Skin epidermis (tissue), 12 donors: ENCODE measurements around the gene CRYL1.

Experiments used
- H3K27ac ChIP-seq, 21 experiments: fragments of 200-600 bp; sonication (generic) in 11 of 21; one replicate each; pipeline ENCODE4 v1.5.0; 2020; ENCODE audit warnings: mild to moderate bottlenecking in 3 of 21, inconsistent platforms in 2 of 21, moderate library complexity in 2 of 21
- H3K4me3 ChIP-seq, 7 experiments: fragments of 200-600 bp; sonication (generic) in 2 of 7; one replicate each; pipeline ENCODE4 v1.5.0; 2020; ENCODE audit warnings: inconsistent platforms in 2 of 7, mild to moderate bottlenecking in 2 of 7, moderate library complexity in 1 of 7

CRYL1 gene

GRCh38 chr13:20536992-20537391, 11.3 kb upstream of the CRYL1 start:
- Histone ChIP-seq H3K27ac (no peak overlapping the region), H3K4me3 (no peak overlapping the region)

GRCh38 chr13:20534038-20534608, 8.5 kb upstream of the CRYL1 start:
- H3K4me3 ChIP-seq = no peak overlapping the region

GRCh38 chr13:20528452-20528851, 2.8 kb upstream of the CRYL1 start:
- H3K27ac ChIP-seq = no peak overlapping the region

More at GRCh38 chr13:20534038-20534608, 8.5 kb upstream of the CRYL1 start:
- H3K27ac ChIP-seq = no peak overlapping the region

GRCh38 chr13:20526664-20527063, 1.0 kb upstream of the CRYL1 start:
- H3K27ac ChIP-seq = peak overlapping the region in 14 of 21 experiments; percentile 73 to 95 (median 81)

More at GRCh38 chr13:20528452-20528851, 2.8 kb upstream of the CRYL1 start:
- no peak overlapping the region for H3K4me3 ChIP-seq

GRCh38 chr13:20525144-20525600, 485 bp downstream of the CRYL1 start:
- Histone ChIP-seq H3K4me3 (peak overlapping the region; percentile 62 to 92 (median 77)), H3K27ac (peak overlapping the region; percentile 60 to 95 (median 80))

More at GRCh38 chr13:20526664-20527063, 1.0 kb upstream of the CRYL1 start:
- peak overlapping the region in 6 of 7 experiments; percentile 62 to 92 (median 76) for H3K4me3 ChIP-seq

- Histone ChIP-seq H3K27ac (no peak overlapping the region), H3K4me3 (peak overlapping the region in 1 of 7 experiments; percentile 1)
Measured at GRCh38 chr13:20521364-20522115, 4.1 kb downstream of the CRYL1 start.

GRCh38 chr13:20519875-20520274, 5.8 kb downstream of the CRYL1 start:
- Histone ChIP-seq H3K4me3 (no peak overlapping the region), H3K27ac (no peak overlapping the region)

GRCh38 chr13:20518660-20519100, 7.0 kb downstream of the CRYL1 start:
- H3K27ac ChIP-seq = peak overlapping the region in 3 of 21 experiments; percentile 7 to 31 (median 18)
- no peak overlapping the region for H3K4me3 ChIP-seq

GRCh38 chr13:20514866-20515265, 10.8 kb downstream of the CRYL1 start:
- no peak overlapping the region for H3K27ac ChIP-seq
- no peak overlapping the region for H3K4me3 ChIP-seq

- Histone ChIP-seq H3K27ac (no peak overlapping the region), H3K4me3 (no peak overlapping the region)
Measured at GRCh38 chr13:20513466-20513995, 12.1 kb downstream of the CRYL1 start.

- H3K27ac ChIP-seq = no peak overlapping the region
Measured at GRCh38 chr13:20512042-20512683, 13.5 kb downstream of the CRYL1 start.

GRCh38 chr13:20506696-20507095, 19.0 kb downstream of the CRYL1 start:
- Histone ChIP-seq H3K27ac (peak overlapping the region in 2 of 21 experiments; percentile 23 to 54), H3K4me3 (no peak overlapping the region)

More at GRCh38 chr13:20512042-20512683, 13.5 kb downstream of the CRYL1 start:
- H3K4me3 ChIP-seq = no peak overlapping the region

- Histone ChIP-seq H3K4me3 (no peak overlapping the region), H3K27ac (peak overlapping the region in 3 of 21 experiments; percentile 23 to 54 (median 34))
Measured at GRCh38 chr13:20505405-20506366, 20.0 kb downstream of the CRYL1 start.

GRCh38 chr13:20503088-20504083, 22.3 kb downstream of the CRYL1 start:
- Histone ChIP-seq H3K4me3 (no peak overlapping the region), H3K27ac (no peak overlapping the region)

GRCh38 chr13:20501592-20501991, 24.1 kb downstream of the CRYL1 start:
- Histone ChIP-seq H3K27ac (peak overlapping the region in 1 of 21 experiments; percentile 45), H3K4me3 (no peak overlapping the region)

GRCh38 chr13:20501120-20501519, 24.5 kb downstream of the CRYL1 start:
- Histone ChIP-seq H3K4me3 (no peak overlapping the region), H3K27ac (peak overlapping the region in 1 of 21 experiments; percentile 45)

- Histone ChIP-seq H3K27ac (no peak overlapping the region), H3K4me3 (no peak overlapping the region)
Measured at GRCh38 chr13:20499986-20500385, 25.7 kb downstream of the CRYL1 start.

GRCh38 chr13:20498659-20499058, 27.0 kb downstream of the CRYL1 start:
- Histone ChIP-seq H3K4me3 (no peak overlapping the region), H3K27ac (no peak overlapping the region)
